GM19099 (cell line): Measurements from ENCODE around the gene LRRTM2.

Source experiments
- POLR2A ChIP-seq: IDR thresholded peaks from 3 replicates; pipeline ENCODE4 v1.6.1; 2011; ENCODE audit warnings: low read depth; ENCODE audit not compliant: insufficient read length; ENCODE audit errors: extremely low read depth

Gene LRRTM2

DNA sequence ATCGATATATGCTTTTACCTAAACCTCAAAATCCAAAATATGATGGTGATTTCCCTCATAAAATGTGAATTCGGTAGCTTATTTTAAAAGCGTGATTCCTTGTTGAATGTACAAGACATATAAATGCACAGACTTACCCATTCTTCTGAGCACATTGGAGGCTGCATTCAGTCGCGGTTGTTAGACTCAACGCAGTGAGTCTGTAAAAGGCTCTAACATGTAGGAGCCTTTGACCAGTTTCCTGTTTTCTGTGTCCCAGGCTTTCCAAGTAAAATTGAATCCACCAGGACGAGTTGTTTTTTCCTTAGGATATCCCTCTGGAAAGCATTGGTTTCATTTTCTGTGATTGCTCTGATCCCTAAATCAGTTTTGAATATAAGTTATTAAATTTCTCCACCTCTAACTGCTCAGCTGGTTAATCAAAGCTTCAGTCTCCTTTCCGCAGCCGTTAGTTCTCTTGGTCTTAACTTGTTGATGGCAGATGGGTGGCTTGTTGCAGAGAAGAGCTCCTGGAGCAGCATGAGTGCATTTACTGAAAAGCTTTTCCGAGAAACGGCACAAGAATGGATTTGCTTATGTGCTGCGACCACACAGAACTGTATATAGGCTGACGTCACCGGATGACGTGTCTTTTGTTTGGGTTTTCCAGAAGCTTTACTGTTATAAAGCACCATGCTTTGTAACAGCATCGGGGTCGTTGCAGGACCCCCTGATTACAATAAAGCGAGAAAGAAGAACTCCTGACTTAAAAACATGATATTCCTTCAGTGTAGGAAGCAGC lies at the start of gene LRRTM2:
LRRTM2 (minus strand) TSS at position 565 of the 781 bp plus-strand sequence; CDS start at position 141, 424 bp downstream.
- no peak for TF ChIP-seq POLR2A

GRCh38 chr5:138922494-138922893 lies 47.4 kb upstream of the LRRTM2 start:
- no peak for TF ChIP-seq POLR2A

DNA sequence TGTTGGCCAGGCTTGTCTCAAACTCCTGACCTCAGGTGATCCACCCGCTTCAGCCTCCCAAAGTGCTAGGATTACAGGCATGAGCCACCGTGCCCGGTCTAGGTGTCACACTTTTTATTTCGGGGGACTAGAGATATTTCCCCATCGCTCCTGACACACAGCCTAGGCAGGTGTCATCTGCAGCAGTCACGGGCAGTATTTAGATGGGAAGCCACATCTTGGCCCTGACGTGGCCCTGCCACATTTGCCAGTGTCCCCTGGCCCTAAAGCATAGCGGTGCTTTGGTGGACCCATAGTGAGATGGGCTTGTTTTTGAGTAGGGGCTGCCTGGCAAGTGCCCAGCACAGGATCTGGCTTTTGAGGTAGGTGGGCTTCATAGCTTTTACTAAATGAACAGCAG lies 45.0 kb upstream of the LRRTM2 start:
- no peak for TF ChIP-seq POLR2A

GRCh38 chr5:138918686-138919085 lies 43.6 kb upstream of the LRRTM2 start:
- no peak for TF ChIP-seq POLR2A

DNA sequence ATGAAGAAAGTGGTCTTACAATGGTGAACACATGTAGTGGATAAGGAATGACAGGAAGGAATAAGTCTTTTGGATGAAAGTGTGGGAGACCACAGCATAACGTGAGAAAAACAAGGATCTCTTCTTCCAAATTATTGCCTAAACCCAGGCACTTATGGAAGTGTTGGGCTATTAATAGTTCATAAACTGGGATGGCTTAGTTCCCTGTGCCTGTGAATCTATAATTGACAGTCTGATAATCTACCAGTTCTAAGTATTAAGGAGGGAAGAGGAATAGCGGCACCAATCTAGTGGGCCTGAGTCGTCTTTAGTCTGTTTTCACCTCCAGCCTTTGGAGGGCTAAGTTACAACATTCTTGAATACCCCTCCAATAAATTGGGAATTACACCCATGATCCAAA lies 39.2 kb upstream of the LRRTM2 start:
- no peak for TF ChIP-seq POLR2A

- TF ChIP-seq POLR2A = no peak
Measured at GRCh38 chr5:138913773-138914172, 38.6 kb upstream of the LRRTM2 start.

DNA sequence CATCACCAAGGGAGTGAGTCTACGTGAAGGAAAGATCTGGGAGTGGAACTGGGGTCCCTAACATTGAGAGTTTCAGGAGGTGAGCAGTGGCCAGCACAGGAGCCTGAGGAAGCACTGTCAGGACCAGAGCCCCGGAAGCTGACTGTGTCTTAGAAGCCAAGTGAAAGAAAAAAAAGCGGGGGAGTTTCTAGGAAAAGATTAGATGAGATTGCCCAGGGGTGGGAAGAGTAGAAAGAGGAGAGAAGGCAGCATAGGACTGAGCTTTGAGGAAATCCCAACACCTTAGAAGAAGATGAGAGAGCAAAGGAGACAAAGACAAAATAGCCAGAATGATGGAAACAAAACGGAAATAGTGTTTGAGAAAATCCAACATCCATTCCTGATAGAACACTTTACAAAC lies 37.0 kb upstream of the LRRTM2 start:
- no peak for TF ChIP-seq POLR2A

DNA sequence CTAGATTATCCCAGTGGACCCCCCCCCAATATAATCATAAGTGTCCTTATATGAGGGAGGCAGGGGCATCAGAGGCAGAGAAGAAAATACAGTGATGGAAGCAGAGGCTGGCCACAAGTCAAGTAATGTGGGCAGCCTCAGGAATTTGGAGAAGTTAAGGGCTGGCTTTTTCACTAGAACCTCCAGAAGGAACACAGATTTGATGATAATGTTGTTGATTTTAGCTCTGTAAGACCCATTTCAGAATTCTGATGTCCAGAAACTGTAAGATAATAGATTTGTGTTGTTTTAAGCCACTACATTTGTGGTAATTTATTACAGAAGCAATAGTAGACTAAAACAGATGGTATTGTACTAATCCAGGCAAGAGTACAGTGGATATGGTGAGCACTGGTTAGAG lies 36.3 kb upstream of the LRRTM2 start:
- no peak for TF ChIP-seq POLR2A

- no peak for TF ChIP-seq POLR2A
Measured at GRCh38 chr5:138910546-138911185, 35.5 kb upstream of the LRRTM2 start.

GRCh38 chr5:138909734-138910133 lies 34.6 kb upstream of the LRRTM2 start:
- no peak for TF ChIP-seq POLR2A

- no peak for TF ChIP-seq POLR2A
Measured at GRCh38 chr5:138905541-138905940, 30.4 kb upstream of the LRRTM2 start.

DNA sequence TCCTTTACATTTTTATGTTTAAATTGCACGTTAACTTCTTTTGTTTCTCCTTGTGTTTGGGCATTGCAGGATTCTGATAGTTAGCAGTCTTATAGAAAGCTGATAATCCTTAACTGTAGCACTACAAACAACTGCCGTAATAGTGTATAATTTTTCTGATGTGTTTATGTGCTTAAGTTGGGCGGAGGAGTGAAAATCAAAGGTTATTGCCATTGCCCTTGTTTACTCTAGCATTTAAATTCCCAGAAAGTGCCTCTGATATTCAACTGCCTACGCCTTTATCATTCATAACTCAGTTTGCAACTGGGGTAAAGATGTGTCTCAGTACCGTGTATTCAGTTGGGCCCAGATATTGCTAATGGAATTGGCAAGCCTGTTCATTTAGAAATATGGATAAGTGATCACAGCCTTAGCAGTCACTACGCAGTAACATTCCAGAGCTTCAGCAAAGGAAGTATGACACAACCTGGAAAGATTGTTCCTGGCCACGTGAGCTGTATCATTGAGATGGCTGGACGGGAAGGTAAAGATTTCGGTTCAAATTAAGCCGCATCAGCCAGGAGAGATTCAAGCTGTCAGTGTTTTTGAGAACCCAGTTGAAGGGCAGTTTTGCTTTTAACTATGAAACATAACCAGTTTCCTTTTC lies 28.1 kb upstream of the LRRTM2 start:
- no peak for TF ChIP-seq POLR2A

GRCh38 chr5:138901716-138902115 lies 26.6 kb upstream of the LRRTM2 start:
- no peak for TF ChIP-seq POLR2A

DNA sequence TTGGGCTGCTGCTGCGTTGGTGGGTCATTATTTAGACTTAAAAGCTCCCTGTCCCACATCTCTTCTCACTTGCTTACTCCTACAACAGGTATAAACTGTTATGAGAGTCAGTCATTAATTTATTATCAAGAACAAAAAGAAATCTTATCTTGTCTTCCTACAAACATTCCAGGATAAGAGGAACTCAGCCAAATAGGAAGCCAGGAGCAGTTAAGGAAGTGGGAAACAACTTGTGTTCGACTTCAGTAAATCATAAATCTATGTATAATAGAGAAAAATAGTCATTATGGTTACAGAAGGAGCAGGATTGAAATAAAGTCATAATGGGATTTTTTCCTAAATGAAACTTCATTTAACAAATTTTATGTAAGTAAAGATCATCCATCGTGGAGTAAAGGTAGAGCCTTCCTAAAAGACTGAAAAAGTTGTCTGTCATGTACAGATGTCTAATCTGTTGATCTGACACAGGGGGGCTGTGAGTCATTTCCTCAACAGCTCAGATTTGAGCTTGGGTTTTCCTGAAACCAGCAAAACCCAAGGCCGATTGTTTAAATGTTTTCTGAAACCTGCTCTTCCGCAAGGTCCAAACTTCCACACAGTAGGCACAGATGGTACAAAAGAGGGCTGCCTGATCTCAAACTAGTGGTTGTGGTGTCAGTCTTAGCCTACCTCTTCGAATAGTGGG lies 25.3 kb upstream of the LRRTM2 start:
- TF ChIP-seq POLR2A = no peak

DNA sequence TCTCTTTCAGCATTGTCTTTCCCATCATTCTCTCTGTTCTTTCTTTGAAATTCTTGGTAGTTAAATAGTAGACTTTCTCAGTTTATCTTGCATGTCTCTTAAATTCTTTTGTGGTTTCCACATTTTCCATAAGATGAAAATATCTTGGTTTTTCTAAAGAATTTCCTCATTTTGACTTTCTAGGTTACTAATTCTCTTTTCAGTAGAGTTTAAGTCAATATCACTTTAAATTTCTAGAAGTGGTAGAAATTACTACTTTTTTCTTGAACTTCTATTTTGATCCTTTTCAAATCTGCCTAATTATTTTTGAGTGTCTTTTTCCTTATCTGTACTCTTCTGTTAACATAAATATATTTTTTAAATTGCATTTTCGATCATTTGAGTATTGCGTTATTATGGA lies 23.6 kb upstream of the LRRTM2 start:
- TF ChIP-seq POLR2A = no peak

GRCh38 chr5:138898299-138898698 lies 23.2 kb upstream of the LRRTM2 start:
- TF ChIP-seq POLR2A = no peak

- TF ChIP-seq POLR2A = no peak
Measured at GRCh38 chr5:138895918-138896317, 20.8 kb upstream of the LRRTM2 start.
